K562 (cell line): ENCODE measurements around the gene KCNQ4. TPM values are rescaled to one million over a fixed set of nuclear protein-coding genes. Genes with fewer than 3 reads are reported as not detected.

Experiments used
- ATAC-seq: fragments of 200-7000 bp; cut with Tn5 transposase; 3 replicates; pipeline ENCODE4 v1.9.1; 2020; ENCODE audit warnings: moderate library complexity
- BruUV-seq: library from RNA; stranded (reverse); fragments of 400-500 nt; replicated peaks from 2 replicates; lab custom pipeline; 2021; lab: Mats Ljungman, UMichigan
- CTCF ChIA-PET: fragments of 300-600 bp; formaldehyde crosslinking; extraction: SDS; loops from one replicate; lab custom pipeline; 2021; ENCODE audit warnings: low intra/inter-chr PET ratio; lab: Yijun Ruan, JAX
- POLR2A ChIA-PET: fragments of 300-600, 350-650 bp; sonication (Branson Sonifier 250); formaldehyde crosslinking; extraction: SDS; loops from one replicate; lab custom pipeline; 2021; ENCODE audit warnings: antibody characterized with exemption, inconsistent platforms; lab: Yijun Ruan, JAX
- DNase-seq, 4 experiments: peaks; one replicate each; pipeline versions ENCODE4 v3.0.0 to v3.0.0-alpha.2; 2011 to 2018; ENCODE audit warnings: low spot score in 3 of 4, mixed read lengths in 3 of 4; ENCODE audit errors: extremely low read depth in 1 of 4
- FAIRE-seq: peaks from 2 replicates; lab custom pipeline; 2011; peaks lifted over from hg19 to GRCh38; lab: Jason Lieb, UNC
- H2AFZ ChIP-seq: 2 replicates; pipeline ENCODE4 v1.6.0; 2011; ENCODE audit warnings: low read depth, low read length, control low read depth, inconsistent platforms
- H3K27ac ChIP-seq: fragments of 200-600 bp; 3 replicates; pipeline ENCODE4 v1.8.0; 2011; ENCODE audit warnings: low read depth, mild to moderate bottlenecking, control low read depth, inconsistent platforms, low read length, moderate library complexity, mixed read lengths; ENCODE audit errors: extremely low read depth
- H3K27me3 ChIP-seq, 2 experiments: fragments of 300-600 bp in 1 of 2; 2 replicates in 1 of 2; 3 replicates in 1 of 2; pipeline versions ENCODE4 v1.6.0 to v1.8.0; 2011; ENCODE audit warnings: inconsistent platforms in 2 of 2, low read length in 2 of 2, mild to moderate bottlenecking in 1 of 2, mixed read lengths in 1 of 2, moderate library complexity in 1 of 2; ENCODE audit not compliant: control insufficient read depth in 2 of 2, insufficient read depth in 2 of 2
- H3K36me3 ChIP-seq: fragments of 300-600 bp; 3 replicates; pipeline ENCODE4 v1.8.0; 2011; ENCODE audit warnings: mild to moderate bottlenecking, low read length, inconsistent platforms; ENCODE audit not compliant: control insufficient read depth, insufficient read depth
- H3K4me1 ChIP-seq, 2 experiments: fragments of 200-600 bp in 1 of 2; replicated peaks in 1 of 2; 2 replicates in 1 of 2; 3 replicates in 1 of 2; pipeline versions ENCODE4 v1.5.1 to v1.8.0; 2011; ENCODE audit warnings: inconsistent platforms in 2 of 2, low read length in 2 of 2, mild to moderate bottlenecking in 1 of 2, mixed read lengths in 1 of 2, moderate library complexity in 1 of 2; ENCODE audit not compliant: control insufficient read depth in 2 of 2, insufficient read depth in 2 of 2
- H3K4me2 ChIP-seq: 2 replicates; pipeline ENCODE4 v1.6.1; 2011; ENCODE audit warnings: low read length, control low read depth, inconsistent platforms, mixed read lengths; ENCODE audit not compliant: insufficient read depth
- H3K4me3 ChIP-seq: fragments of 200-600 bp; sonication (generic), shearing (Covaris generic); 2 replicates; pipeline ENCODE4 v1.5.1; 2016; ENCODE audit warnings: control low read depth, inconsistent platforms
- H3K79me2 ChIP-seq: fragments of 200-600 bp; 3 replicates; pipeline ENCODE4 v1.8.0; 2011; ENCODE audit warnings: low read length, inconsistent platforms; ENCODE audit not compliant: control insufficient read depth, insufficient read depth
- H3K9ac ChIP-seq, 2 experiments: 2 replicates each; pipeline versions ENCODE4 v1.6.0 to v1.6.1; 2011; ENCODE audit warnings: low read depth in 2 of 2, low read length in 2 of 2, control low read depth in 1 of 2, inconsistent platforms in 1 of 2, mild to moderate bottlenecking in 1 of 2, mixed read lengths in 1 of 2; ENCODE audit not compliant: insufficient read depth in 1 of 2
- H3K9me1 ChIP-seq: one replicate; pipeline ENCODE4 v1.6.0; 2011; ENCODE audit warnings: inconsistent platforms, mild to moderate bottlenecking, low read length, moderate library complexity; ENCODE audit not compliant: control insufficient read depth, insufficient read depth
- H3K9me3 ChIP-seq: replicated peaks from 2 replicates; pipeline ENCODE4 v1.5.1; 2011; ENCODE audit warnings: low read depth, low read length, inconsistent platforms; ENCODE audit not compliant: control insufficient read depth, insufficient read depth
- H4K20me1 ChIP-seq: replicated peaks from 2 replicates; pipeline ENCODE4 v1.6.1; 2011; ENCODE audit warnings: low read length, inconsistent platforms, mixed read lengths; ENCODE audit not compliant: control insufficient read depth, insufficient read depth
- BCLAF1 ChIP-seq, 2 experiments: fragments of 450-650 bp in 1 of 2; IDR thresholded peaks; 2 replicates each; pipeline ENCODE4 v1.6.1; 2011 to 2017; ENCODE audit warnings: low read depth in 2 of 2, antibody characterized with exemption in 1 of 2, borderline replicate concordance in 1 of 2, low read length in 1 of 2, mild to moderate bottlenecking in 1 of 2, mixed read lengths in 1 of 2; ENCODE audit not compliant: control insufficient read depth in 1 of 2
- MNT ChIP-seq, 2 experiments: fragments of 450-650 bp; conservative IDR thresholded peaks; 2 replicates each; pipeline ENCODE4 v1.6.1; 2017; ENCODE audit warnings: mild to moderate bottlenecking in 2 of 2, moderate library complexity in 2 of 2
- SMARCE1 ChIP-seq: fragments of 450-650 bp; IDR thresholded peaks from 2 replicates; pipeline ENCODE4 v1.7.1; 2016; ENCODE audit warnings: mild to moderate bottlenecking
- SPI1 ChIP-seq: IDR thresholded peaks from 2 replicates; pipeline ENCODE4 v1.6.1; 2011; ENCODE audit warnings: low read depth, low read length, control low read depth, borderline replicate concordance
- USF2 ChIP-seq: sonication (generic); formaldehyde crosslinking; IDR thresholded peaks from 2 replicates; pipeline ENCODE4 v1.5.0; 2020; ENCODE audit warnings: missing genetic modification reagents
- ZBTB49 ChIP-seq: sonication (generic); formaldehyde crosslinking; IDR thresholded peaks from 2 replicates; pipeline ENCODE4 v1.8.0; 2022; ENCODE audit warnings: missing genetic modification reagents, mild to moderate bottlenecking, borderline replicate concordance
- WGBS: fragments of 100-300 bp; shearing (Covaris generic); methylation state at CpG from one replicate; pipeline ENCODE4 v1.1.6; 2016; ENCODE audit warnings: low coverage, mixed read lengths; ENCODE audit not compliant: insufficient coverage; ENCODE audit errors: missing lambda C conversion rate; 5-methylcytosine and 5-hydroxymethylcytosine counted together
- in situ Hi-C: fragments of 300-500 bp; cut with MboI; formaldehyde crosslinking; loops from 4 replicates; pipeline ENCODE4 v1.15.0; 2018; ENCODE audit warnings: inconsistent platforms, mixed read lengths
- intact Hi-C: fragments of 100-400 bp; cut with micrococcal nuclease; formaldehyde crosslinking; loops from 2 replicates; pipeline ENCODE4 v1.14.2; 2022
- polyA plus RNA-seq, 8 experiments: library from polyadenylated mRNA; depleted of rRNA in 4 of 8; stranded (reverse) in 5 of 8; unstranded in 3 of 8; fragments of >200 nt; fragmentation: Nextera tagmentation in 2 of 8; fragmentation: Illumina TruSeq in 1 of 8; extraction: Ambion mirVana in 2 of 8; extraction: Trizol in 1 of 8; gene quantifications; 2 replicates each; pipeline versions ENCODE4 v1.2.1 to v1.2.3, GENCODE V29; 2011 to 2014; ENCODE audit warnings: inconsistent platforms in 1 of 8, missing spikeins in 1 of 8
- total RNA-seq, 7 experiments: library from RNA; depleted of rRNA in 6 of 7; stranded (reverse); fragments of >200 nt in 6 of 7; fragmentation: Illumina TruSeq in 2 of 7; extraction: Trizol in 2 of 7; gene quantifications; 2 replicates each; pipeline versions ENCODE4 v1.2.1 to v1.2.3, GENCODE V29; 2011 to 2021; ENCODE audit warnings: low replicate concordance in 1 of 7

The KCNQ4 gene
- total and polyA plus RNA-seq, 9 of the 15 experiments (the other 6 are each of a cell fraction or from before 2014, with no cell fraction given), result 0.07 to 4.1 (median 0.79) TPM

- TF ChIP-seq ZBTB49 (CRISPR knock-in tag), result no peak
- no peak for TF ChIP-seq SMARCE1
- TF ChIP-seq MNT (conservative IDR thresholded peaks at IDR 0.05), result no peak
- TF ChIP-seq, all 486 proteins: peak for 0
These were observed 14.1 kb downstream of the KCNQ4 start (continued) for GRCh38 chr1:40797668-40798010.

GRCh38 chr1:40798366-40799281, 15.0 kb downstream of the KCNQ4 start:
- Histone ChIP-seq H3K79me2 (no peaks in the 10 kb centered on the region), H3K9me1 (no peaks in the 10 kb centered on the region), H3K27ac (no peak overlapping the region), H3K4me2 (no peak overlapping the region), H3K4me3 (no peak overlapping the region), H3K27me3 (no peaks in the 10 kb centered on the region), H3K9me3 (no peaks in the 10 kb centered on the region), H3K36me3 (no peaks in the 10 kb centered on the region), H2AFZ (no peak overlapping the region), H4K20me1 (0 out of 2 replicates have a peak, but pooled peaks cover 3% of the 10 kb centered on the region), H3K4me1 (peaks cover 29 to 49% of the 10 kb centered on the region in 2 experiments), H3K9ac (peak overlapping the region in 1 of 2 experiments; percentile 84; a peak in 2 of 4 replicates)
- in situ Hi-C loops (no loop called here), intact Hi-C loops (no loop called here)
- WGBS, result 54% methylated on average over 8 of the region's 8 CpGs
- TF ChIP-seq USF2 (CRISPR knock-in tag) (no peak), BCLAF1 (IDR thresholded peaks at IDR 0.05; ENCODE audit: borderline replicate concordance in 1 of 2, control insufficient read depth in 1 of 2, low read depth in 2 of 2, low read length in 1 of 2) (no peak), SPI1 (peak; percentile 82)
- DNase-seq (no peak), ATAC-seq (no peak), FAIRE-seq (no peak)
- no TSS peak for BruUV-seq
- ChIA-PET CTCF (no interaction called here), POLR2A (interaction anchor here (0.5 to 2.5 kb wide), 9 partner anchors 11 to 79 kb away, joined by 3 to 17 read pairs (median 4); partner anchors contain the start of gene CITED4)
